Activated T-cell treated with anti-CD3 and anti-CD28 coated beads, Interleukin-2, amount 50 U/mL, for 24 hours (primary cell): ENCODE measurements around the gene UHRF1.
A peak's percentile ranks its signal among the peaks of the same experiment; 100 is the strongest.
"Not testable (repeated sequence)": the region's sequence is repeated elsewhere in the genome, so short reads cannot be mapped to it uniquely, and the experiment has no call there.

Source experiments
- DNase-seq: peaks from one replicate; pipeline ENCODE4 v3.0.0-alpha.2; 2020
- H3K27ac Mint-ChIP-seq: 2 replicates; pipeline ENCODE4 v1.8.0; 2020; ENCODE audit warnings: mild to moderate bottlenecking, mixed read lengths
- H3K27me3 Mint-ChIP-seq: 2 replicates; pipeline ENCODE4 v1.8.0; 2020; ENCODE audit warnings: mixed read lengths
- H3K36me3 Mint-ChIP-seq: 2 replicates; pipeline ENCODE4 v1.8.0; 2020; ENCODE audit warnings: low read depth, mixed read lengths
- H3K4me1 Mint-ChIP-seq: 2 replicates; pipeline ENCODE4 v1.8.0; 2020; ENCODE audit warnings: low read depth, mixed read lengths
- H3K4me3 Mint-ChIP-seq: 2 replicates; pipeline ENCODE4 v1.8.0; 2020; ENCODE audit warnings: mild to moderate bottlenecking, moderate library complexity, mixed read lengths
- H3K9me3 Mint-ChIP-seq: 2 replicates; pipeline ENCODE4 v1.8.0; 2020; ENCODE audit warnings: mixed read lengths

The UHRF1 gene

GRCh38 chr19:4909156-4909896 lies at the start of gene UHRF1:
TSS of gene UHRF1 (plus strand) at chr19:4909501. CDS start at chr19:4910886, 1,385 bp downstream.
- peaks cover 41% of the 10 kb centered on the region for H3K36me3 Mint-ChIP-seq
- H3K4me1 Mint-ChIP-seq = peaks cover 52% of the 10 kb centered on the region
- H3K4me3 Mint-ChIP-seq = peak within 1 kb of the TSS; percentile 89
- no peaks in the 10 kb centered on the region for H3K27me3 Mint-ChIP-seq
- H3K9me3 Mint-ChIP-seq = no peaks in the 10 kb centered on the region
- H3K27ac Mint-ChIP-seq = peak within 1 kb of the TSS; percentile 94
- DNase-seq = peak; percentile 83

GRCh38 chr19:4859697-4860096 lies 49.6 kb upstream of the UHRF1 start:
- H3K27me3 Mint-ChIP-seq = no peaks in the 10 kb centered on the region
- no peak for DNase-seq
- no peaks in the 10 kb centered on the region for H3K4me1 Mint-ChIP-seq
- no peak overlapping the region for H3K27ac Mint-ChIP-seq
- no peak overlapping the region for H3K4me3 Mint-ChIP-seq
- peaks cover 29% of the 10 kb centered on the region for H3K36me3 Mint-ChIP-seq
- no peaks in the 10 kb centered on the region for H3K9me3 Mint-ChIP-seq

- Mint-ChIP-seq H3K9me3 (no peaks in the 10 kb centered on the region), H3K4me3 (no peak overlapping the region), H3K27me3 (no peaks in the 10 kb centered on the region), H3K36me3 (peaks cover 22% of the 10 kb centered on the region), H3K27ac (no peak overlapping the region), H3K4me1 (no peaks in the 10 kb centered on the region)
- no peak for DNase-seq
Measured at GRCh38 chr19:4861147-4861546, 48.2 kb upstream of the UHRF1 start.

GRCh38 chr19:4866595-4867424 lies 42.5 kb upstream of the UHRF1 start:
- peak; percentile 65 for DNase-seq
- H3K36me3 Mint-ChIP-seq = peaks cover 2% of the 10 kb centered on the region
- H3K27me3 Mint-ChIP-seq = peaks cover 3% of the 10 kb centered on the region
- H3K4me1 Mint-ChIP-seq = peaks cover 25% of the 10 kb centered on the region
- peak overlapping the region; percentile 88 for H3K27ac Mint-ChIP-seq
- peak overlapping the region; percentile 80 for H3K4me3 Mint-ChIP-seq
- no peaks in the 10 kb centered on the region for H3K9me3 Mint-ChIP-seq

GRCh38 chr19:4867534-4868285 lies 41.6 kb upstream of the UHRF1 start, which contains the start of gene PLIN3:
TSS of gene PLIN3 (minus strand) at chr19:4867667. CDS start at chr19:4861394, 6,273 bp downstream.
- peak; percentile 97 for DNase-seq
- H3K4me1 Mint-ChIP-seq = peaks cover 27% of the 10 kb centered on the region
- H3K36me3 Mint-ChIP-seq = no peaks in the 10 kb centered on the region
- H3K4me3 Mint-ChIP-seq = peak within 1 kb of the TSS; percentile 80
- peaks cover 3% of the 10 kb centered on the region for H3K27me3 Mint-ChIP-seq
- peak within 1 kb of the TSS; percentile 88 for H3K27ac Mint-ChIP-seq
- no peaks in the 10 kb centered on the region for H3K9me3 Mint-ChIP-seq

GRCh38 chr19:4868286-4868834 lies 40.9 kb upstream of the UHRF1 start:
- Mint-ChIP-seq H3K27ac (peak overlapping the region; percentile 88), H3K36me3 (no peaks in the 10 kb centered on the region), H3K27me3 (peaks cover 3% of the 10 kb centered on the region), H3K4me1 (peaks cover 28% of the 10 kb centered on the region), H3K9me3 (no peaks in the 10 kb centered on the region), H3K4me3 (peak overlapping the region; percentile 80)
- DNase-seq = no peak

- H3K27ac Mint-ChIP-seq = no peak overlapping the region
Measured at GRCh38 chr19:4870025-4870700, 39.1 kb upstream of the UHRF1 start.

GRCh38 chr19:4871711-4872110 lies 37.6 kb upstream of the UHRF1 start:
- H3K27me3 Mint-ChIP-seq = peaks cover 3% of the 10 kb centered on the region
- DNase-seq = no peak
- H3K36me3 Mint-ChIP-seq = no peaks in the 10 kb centered on the region
- no peak overlapping the region for H3K4me3 Mint-ChIP-seq
- no peak overlapping the region for H3K27ac Mint-ChIP-seq
- no peaks in the 10 kb centered on the region for H3K9me3 Mint-ChIP-seq
- peaks cover 24% of the 10 kb centered on the region for H3K4me1 Mint-ChIP-seq

More at GRCh38 chr19:4870025-4870700, 39.1 kb upstream of the UHRF1 start:
- no peak overlapping the region for H3K4me3 Mint-ChIP-seq
- peaks cover 3% of the 10 kb centered on the region for H3K27me3 Mint-ChIP-seq
- no peak for DNase-seq
- peaks cover 28% of the 10 kb centered on the region for H3K4me1 Mint-ChIP-seq
- no peaks in the 10 kb centered on the region for H3K9me3 Mint-ChIP-seq
- no peaks in the 10 kb centered on the region for H3K36me3 Mint-ChIP-seq

GRCh38 chr19:4873930-4874329 lies 35.4 kb upstream of the UHRF1 start:
- no peak overlapping the region for H3K4me3 Mint-ChIP-seq
- DNase-seq = no peak
- H3K9me3 Mint-ChIP-seq = no peaks in the 10 kb centered on the region
- peaks cover 19% of the 10 kb centered on the region for H3K4me1 Mint-ChIP-seq
- no peaks in the 10 kb centered on the region for H3K36me3 Mint-ChIP-seq
- H3K27ac Mint-ChIP-seq = no peak overlapping the region
- peaks cover 3% of the 10 kb centered on the region for H3K27me3 Mint-ChIP-seq

GRCh38 chr19:4877753-4878490 lies 31.4 kb upstream of the UHRF1 start:
- Mint-ChIP-seq H3K27ac (no peak overlapping the region), H3K9me3 (no peaks in the 10 kb centered on the region), H3K4me1 (peaks cover 7% of the 10 kb centered on the region), H3K36me3 (no peaks in the 10 kb centered on the region), H3K4me3 (no peak overlapping the region), H3K27me3 (no peaks in the 10 kb centered on the region)
- DNase-seq = peak; percentile 34

GRCh38 chr19:4878491-4878968 lies 30.8 kb upstream of the UHRF1 start:
- Mint-ChIP-seq H3K9me3 (no peaks in the 10 kb centered on the region), H3K4me3 (no peak overlapping the region), H3K27ac (no peak overlapping the region), H3K36me3 (no peaks in the 10 kb centered on the region), H3K27me3 (no peaks in the 10 kb centered on the region), H3K4me1 (peaks cover 7% of the 10 kb centered on the region)
- peak; percentile 41 for DNase-seq

- Mint-ChIP-seq H3K27ac (no peak overlapping the region), H3K9me3 (no peaks in the 10 kb centered on the region), H3K4me3 (no peak overlapping the region), H3K27me3 (no peaks in the 10 kb centered on the region), H3K4me1 (peaks cover 7% of the 10 kb centered on the region), H3K36me3 (no peaks in the 10 kb centered on the region)
- DNase-seq = no peak
Measured at GRCh38 chr19:4879041-4879440, 30.3 kb upstream of the UHRF1 start.

GRCh38 chr19:4882874-4883273 lies 26.4 kb upstream of the UHRF1 start:
- not testable (repeated sequence) for DNase-seq, H3K27ac Mint-ChIP-seq, H3K9me3 Mint-ChIP-seq, H3K4me3 Mint-ChIP-seq, H3K36me3 Mint-ChIP-seq, H3K27me3 Mint-ChIP-seq, H3K4me1 Mint-ChIP-seq
